NK-92 (cell line): ENCODE results near the gene HOXC6.

Source experiments
- DNase-seq: peaks from one replicate; lab custom pipeline; 2025; ENCODE audit not compliant: unreplicated experiment; lab: John Stamatoyannopoulos, UW

HOXC6 gene

GRCh38 chr12:54001283-54002187, 26.7 kb upstream of the HOXC6 start:
- no peak for DNase-seq

DNA sequence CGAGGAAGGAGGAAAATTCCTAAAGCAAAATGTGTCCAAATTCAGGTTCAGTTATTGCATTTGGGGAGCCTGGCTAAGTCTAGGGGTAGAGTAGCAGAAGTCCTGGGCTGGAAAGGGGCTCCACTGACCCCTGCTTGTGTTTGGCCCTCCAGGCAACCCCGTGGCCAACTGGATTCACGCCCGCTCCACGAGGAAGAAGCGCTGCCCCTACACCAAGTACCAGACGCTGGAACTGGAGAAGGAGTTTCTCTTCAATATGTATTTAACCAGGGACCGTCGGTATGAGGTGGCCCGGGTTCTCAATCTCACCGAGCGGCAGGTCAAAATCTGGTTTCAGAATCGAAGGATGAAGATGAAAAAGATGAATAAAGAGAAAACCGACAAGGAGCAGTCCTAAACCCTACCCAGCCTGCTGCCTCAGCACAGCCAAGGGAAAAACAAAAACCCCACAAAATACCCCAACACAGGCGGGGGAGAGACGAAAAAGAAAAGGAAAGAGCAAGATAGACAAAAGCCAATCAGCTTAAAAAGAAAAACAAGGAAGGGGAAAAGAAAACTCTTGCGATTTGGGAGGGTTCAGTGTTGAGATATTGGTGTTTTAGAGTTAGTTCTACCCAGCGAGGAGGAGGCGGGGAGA, 25.8 kb upstream of the HOXC6 start:
- no peak for DNase-seq

GRCh38 chr12:54002915-54003389, 25.3 kb upstream of the HOXC6 start:
- DNase-seq, result no peak

GRCh38 chr12:54003625-54004024, 24.6 kb upstream of the HOXC6 start:
- DNase-seq, result no peak

DNA sequence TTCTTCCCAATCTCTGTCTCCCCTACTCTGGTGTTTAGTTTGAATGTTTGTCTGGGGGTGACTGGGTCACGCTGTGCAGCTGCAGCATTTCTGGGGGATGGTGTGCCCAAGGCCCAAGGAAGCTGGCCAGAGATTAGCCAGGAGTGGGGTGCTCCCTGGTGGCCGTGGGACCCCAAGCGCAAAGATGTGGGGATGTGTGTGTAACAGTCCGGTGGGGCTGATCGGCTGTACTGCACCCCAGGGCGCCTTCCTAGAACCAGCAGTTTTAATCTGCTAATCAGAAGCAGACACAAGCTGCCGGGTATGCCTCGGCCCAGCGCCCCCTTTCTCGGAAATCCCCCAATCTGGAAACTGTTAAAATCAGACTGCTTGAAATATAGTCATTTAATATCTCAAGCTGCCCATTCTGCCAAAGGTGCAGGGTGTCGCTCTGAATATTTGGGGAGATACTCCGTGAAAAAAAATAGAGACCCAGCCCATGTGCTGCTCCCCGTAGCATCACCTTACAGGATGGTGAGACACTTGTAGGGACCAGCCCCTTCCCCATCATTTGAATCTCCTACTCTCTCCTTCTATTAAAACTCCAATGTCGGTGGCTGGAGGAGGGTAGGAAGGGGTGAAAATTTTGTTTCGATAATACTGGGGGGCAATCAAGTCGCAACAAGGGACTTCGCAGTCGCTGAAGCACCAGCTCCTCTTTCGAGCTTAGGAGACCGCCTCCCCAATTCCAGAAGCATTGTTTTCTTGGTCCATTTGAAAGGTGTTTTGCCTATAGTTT, 24.0 kb upstream of the HOXC6 start:
- DNase-seq, result no peak

GRCh38 chr12:54004841-54005530, 23.3 kb upstream of the HOXC6 start:
- no peak for DNase-seq

- DNase-seq, result no peak
Observed at GRCh38 chr12:54005531-54005852, 22.7 kb upstream of the HOXC6 start.

DNA sequence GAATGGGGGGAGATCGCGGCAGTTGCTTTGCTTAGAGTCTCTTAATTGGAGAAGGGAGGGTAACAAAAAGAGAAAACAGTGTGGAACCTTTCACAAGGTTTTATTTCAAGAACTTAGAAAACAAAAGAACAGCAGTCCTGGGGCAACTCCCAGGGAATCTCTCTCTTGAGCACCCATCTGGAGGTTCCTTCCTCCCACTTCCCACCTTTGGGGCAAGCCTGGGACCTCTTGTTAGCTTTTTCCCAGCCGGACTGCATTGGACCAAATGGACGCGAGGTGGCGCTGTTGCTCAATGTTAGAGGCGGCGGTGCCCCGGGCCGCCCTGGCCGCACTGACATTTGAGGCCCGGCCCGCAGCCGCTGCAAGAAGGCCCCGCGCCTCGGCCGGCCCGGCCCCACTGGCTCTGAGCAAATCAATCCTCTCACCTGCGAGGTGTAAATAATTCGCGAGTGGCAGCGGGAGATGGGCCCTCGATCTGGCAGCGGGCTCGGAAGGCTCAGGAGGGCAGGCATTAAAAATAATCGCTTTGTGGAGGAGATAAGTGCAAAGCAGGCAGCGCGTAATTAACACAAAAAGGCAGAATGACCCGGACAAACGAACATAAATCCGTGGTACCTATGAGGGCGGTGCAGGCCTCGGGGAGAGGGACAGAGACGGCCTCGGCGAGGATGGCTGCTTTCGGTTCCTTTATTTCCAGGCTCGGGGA, 22.2 kb upstream of the HOXC6 start:
- DNase-seq, result no peak

DNA sequence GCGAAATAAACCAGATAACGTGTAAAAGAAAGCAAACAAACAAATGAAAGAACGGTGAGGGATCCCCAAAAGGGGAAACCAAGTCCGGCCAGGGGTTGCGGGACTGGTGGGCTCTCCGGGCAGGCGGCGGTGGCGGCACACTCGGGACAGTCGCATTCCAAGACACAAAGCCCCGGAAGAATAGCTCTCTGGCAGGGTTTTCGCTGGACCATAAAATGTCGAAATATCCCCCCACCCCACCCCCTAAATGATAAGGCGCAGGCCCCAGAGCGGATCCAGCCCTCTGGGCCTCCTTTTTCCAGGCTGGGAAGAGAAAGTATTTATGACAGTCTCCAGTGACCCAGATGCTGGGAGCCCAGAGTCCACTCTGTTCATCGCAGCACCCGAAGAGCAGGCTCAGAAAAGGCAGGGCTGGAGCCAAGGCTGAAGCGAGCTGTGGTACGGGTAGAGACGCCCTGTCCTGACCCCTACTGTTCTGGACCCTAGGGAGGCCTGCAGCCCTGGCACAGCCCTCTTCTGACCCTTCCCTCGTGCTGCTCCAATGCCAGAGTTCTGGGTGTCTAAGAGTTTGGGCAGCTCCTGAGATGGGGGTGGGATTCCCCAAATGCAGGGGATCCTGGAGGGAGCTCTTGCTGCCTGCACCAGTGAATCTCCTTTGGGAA, 21.6 kb upstream of the HOXC6 start:
- DNase-seq, result no peak

- DNase-seq, result no peak
Observed at GRCh38 chr12:54007538-54008259, 20.5 kb upstream of the HOXC6 start.

DNA sequence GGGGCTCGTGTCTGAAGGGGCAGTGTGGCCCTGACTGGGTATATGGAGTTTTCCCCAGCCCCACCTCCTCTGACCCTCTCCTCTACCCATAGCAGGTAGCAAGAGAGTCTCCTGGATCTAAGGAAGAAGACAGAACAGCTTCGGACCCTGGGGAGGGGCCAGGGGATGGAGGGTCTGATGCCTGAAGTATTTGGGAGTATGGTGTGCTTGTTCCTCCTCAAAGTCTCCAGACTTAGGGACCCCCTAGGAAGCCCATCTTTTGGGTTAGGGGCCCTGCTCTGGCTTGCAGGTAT, 20.0 kb upstream of the HOXC6 start:
- no peak for DNase-seq

GRCh38 chr12:54009171-54010052, 18.8 kb upstream of the HOXC6 start:
- no peak for DNase-seq

GRCh38 chr12:54010053-54010971, 17.9 kb upstream of the HOXC6 start:
- DNase-seq, result no peak

GRCh38 chr12:54010972-54011664, 17.1 kb upstream of the HOXC6 start:
- DNase-seq, result no peak

GRCh38 chr12:54011665-54012532, 16.3 kb upstream of the HOXC6 start:
- no peak for DNase-seq
